ENCODE measurements around the gene ROMO1.

Gene ROMO1

DNA sequence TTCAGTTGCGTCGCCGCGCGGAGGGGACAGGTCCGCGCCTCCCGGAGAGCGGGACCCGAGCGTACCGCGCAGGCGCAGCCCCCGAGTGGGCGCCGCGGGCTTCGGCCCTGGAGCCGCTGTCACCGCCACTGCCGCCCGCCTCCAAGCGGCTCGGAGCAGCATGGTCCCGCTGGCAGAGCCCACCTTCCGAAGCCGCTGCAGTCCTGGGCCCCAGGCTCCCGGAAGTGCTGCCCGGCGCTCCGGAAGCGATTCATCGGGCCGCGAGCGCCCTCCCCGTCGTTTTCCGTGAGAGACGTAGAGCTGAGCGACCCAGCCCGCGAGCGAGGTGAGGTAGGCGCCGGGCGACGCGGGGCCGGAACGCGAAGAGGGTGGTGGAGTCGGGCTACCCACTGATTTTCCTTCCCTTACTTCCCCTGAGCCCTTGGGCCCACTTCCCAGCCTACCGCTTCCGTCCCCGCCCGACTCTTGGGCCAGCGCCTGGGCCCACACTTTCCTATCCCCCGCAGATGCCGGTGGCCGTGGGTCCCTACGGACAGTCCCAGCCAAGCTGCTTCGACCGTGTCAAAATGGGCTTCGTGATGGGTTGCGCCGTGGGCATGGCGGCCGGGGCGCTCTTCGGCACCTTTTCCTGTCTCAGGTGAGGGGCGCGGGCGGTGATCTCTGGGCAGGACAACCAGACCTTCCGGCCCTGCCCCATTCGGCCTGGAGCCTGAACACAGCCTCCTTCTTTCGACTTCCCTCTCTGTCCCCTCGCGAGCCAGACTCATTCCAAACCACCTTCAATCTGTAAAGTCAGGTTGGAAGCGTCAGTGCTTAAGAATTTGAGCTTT, at the start of gene ROMO1, which contains the start of gene NFS1:
ROMO1 (plus strand) TSS at position 279 of the 830 bp plus-strand sequence; CDS start at position 507, 228 bp downstream.
NFS1 (minus strand) TSS at position 226 of the 830 bp plus-strand sequence; CDS start at position 162, 64 bp downstream.
- TF ChIP-seq, protein P1, sequence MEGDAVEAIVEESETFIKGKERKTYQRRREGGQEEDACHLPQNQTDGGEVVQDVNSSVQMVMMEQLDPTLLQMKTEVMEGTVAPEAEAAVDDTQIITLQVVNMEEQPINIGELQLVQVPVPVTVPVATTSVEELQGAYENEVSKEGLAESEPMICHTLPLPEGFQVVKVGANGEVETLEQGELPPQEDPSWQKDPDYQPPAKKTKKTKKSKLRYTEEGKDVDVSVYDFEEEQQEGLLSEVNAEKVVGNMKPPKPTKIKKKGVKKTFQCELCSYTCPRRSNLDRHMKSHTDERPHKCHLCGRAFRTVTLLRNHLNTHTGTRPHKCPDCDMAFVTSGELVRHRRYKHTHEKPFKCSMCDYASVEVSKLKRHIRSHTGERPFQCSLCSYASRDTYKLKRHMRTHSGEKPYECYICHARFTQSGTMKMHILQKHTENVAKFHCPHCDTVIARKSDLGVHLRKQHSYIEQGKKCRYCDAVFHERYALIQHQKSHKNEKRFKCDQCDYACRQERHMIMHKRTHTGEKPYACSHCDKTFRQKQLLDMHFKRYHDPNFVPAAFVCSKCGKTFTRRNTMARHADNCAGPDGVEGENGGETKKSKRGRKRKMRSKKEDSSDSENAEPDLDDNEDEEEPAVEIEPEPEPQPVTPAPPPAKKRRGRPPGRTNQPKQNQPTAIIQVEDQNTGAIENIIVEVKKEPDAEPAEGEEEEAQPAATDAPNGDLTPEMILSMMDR (IDR thresholded peaks at IDR 0.05; ENCODE audit: low read depth, low read length) = peak; percentile 14
- DNase-seq (ENCODE audit: low read depth, low spot score) = peak; percentile 81
- in situ Hi-C loops (cut with HindIII; ENCODE audit: low sequenced_read_pairs) = no loop called here
- peak within 1 kb of the TSS; percentile 91 for H3K4me3 ChIP-seq (ENCODE audit: low read depth, low read length)

DNA sequence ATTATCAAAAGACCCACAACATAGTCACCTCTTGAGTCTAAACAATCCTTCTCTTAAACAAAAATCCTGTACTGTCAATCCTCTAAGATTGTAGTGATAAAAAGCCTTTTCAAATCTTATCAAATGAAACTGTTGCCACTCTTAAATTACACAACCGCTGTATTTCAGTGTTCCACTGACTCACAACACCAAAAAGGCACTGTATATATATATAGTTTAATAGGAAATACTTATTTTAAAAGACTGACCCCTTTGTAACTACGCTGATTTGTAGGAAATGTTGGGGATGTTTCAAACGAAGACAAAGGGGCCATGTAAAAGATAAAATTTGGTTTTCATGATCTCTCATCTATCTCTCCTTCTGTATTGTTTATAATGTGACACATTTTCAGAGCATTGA, 48.6 kb upstream of the ROMO1 start:
- TF ChIP-seq, protein P1 (IDR thresholded peaks at IDR 0.05; ENCODE audit: low read depth, low read length) = no peak
- in situ Hi-C loops (cut with HindIII; ENCODE audit: low sequenced_read_pairs) = no loop called here
- H3K4me3 ChIP-seq (ENCODE audit: low read depth, low read length) = no peak overlapping the region
- DNase-seq (ENCODE audit: low read depth, low spot score) = no peak

DNA sequence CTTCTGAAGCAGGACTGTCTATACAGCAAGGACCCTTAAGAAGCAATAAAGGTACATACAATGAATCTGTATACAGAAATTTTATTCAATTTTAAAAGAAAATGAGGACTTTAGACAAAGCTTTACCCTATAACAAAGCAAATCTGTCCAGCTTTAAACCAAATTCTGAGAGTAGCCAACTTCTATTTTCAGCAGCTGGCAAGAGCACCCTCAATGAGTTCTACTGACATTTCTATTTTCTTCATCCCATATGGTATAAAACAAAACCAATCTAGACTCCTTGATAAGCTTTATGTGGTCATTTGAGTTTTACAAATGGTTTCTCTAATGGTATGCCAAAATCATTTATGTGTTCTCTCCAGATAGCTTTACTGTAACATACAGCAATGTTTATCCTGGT, 47.2 kb upstream of the ROMO1 start:
- no peak for DNase-seq (ENCODE audit: low read depth, low spot score)
- no peak overlapping the region for H3K4me3 ChIP-seq (ENCODE audit: low read depth, low read length)
- in situ Hi-C loops (cut with HindIII; ENCODE audit: low sequenced_read_pairs) = no loop called here
- TF ChIP-seq, protein P1 (IDR thresholded peaks at IDR 0.05; ENCODE audit: low read depth, low read length) = no peak

DNA sequence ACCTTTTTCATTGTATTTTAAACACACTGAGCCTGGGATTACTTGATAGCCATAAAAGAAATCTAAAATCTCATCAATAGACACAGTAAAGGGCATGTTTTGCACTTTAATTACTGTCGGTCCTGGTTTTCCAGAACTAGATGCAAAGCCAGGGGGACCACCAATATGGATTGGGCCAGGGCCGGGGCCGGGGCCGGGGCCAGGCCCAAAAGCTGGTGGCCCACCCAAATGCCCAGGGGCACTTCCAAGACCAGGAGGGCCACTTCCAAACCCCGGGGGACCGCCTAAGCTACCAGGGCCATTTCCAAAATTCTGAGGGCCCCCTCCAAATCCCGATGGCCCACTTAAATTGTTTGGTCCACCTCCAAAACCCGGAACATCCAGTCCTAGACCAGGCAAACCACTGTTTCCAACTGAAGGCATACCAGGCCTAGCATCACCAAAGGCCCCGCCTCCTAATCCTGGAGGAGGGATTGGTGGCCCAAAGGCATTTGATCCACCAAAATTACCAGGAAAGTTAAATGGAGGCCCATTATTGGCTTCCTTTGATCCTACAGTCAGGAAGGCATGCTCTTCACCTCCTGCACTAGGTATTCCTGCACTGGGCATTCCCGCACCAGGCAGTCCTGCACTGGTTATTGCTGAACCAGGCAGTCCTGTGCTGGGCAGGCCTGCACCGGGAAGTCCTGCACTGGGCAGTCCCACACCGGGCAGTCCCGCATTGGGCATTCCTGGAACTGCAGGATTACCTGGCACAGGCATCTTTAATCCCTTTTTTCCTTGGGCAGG, 46.4 kb upstream of the ROMO1 start:
- TF ChIP-seq, protein P1 (IDR thresholded peaks at IDR 0.05; ENCODE audit: low read depth, low read length) = no peak
- no peak overlapping the region for H3K4me3 ChIP-seq (ENCODE audit: low read depth, low read length)
- in situ Hi-C loops (cut with HindIII; ENCODE audit: low sequenced_read_pairs) = no loop called here
- DNase-seq (ENCODE audit: low read depth, low spot score) = no peak

DNA sequence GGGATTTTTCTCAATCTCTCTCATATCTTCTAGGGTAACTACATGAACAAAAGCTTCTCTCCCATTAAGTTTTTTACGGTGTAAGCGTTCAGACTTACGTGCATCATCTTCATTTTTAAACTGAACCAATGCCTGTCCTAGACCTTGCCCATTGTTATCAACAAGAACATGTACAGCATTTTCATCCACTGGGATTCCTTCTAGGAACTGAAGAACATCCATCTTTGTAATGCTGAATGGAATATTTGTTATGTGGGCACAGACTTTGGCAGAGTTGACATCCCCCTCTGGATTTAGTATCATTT, 45.8 kb upstream of the ROMO1 start:
- no peak for DNase-seq (ENCODE audit: low read depth, low spot score)
- TF ChIP-seq, protein P1 (IDR thresholded peaks at IDR 0.05; ENCODE audit: low read depth, low read length) = no peak
- H3K4me3 ChIP-seq (ENCODE audit: low read depth, low read length) = no peak overlapping the region
- in situ Hi-C loops (cut with HindIII; ENCODE audit: low sequenced_read_pairs) = no loop called here

DNA sequence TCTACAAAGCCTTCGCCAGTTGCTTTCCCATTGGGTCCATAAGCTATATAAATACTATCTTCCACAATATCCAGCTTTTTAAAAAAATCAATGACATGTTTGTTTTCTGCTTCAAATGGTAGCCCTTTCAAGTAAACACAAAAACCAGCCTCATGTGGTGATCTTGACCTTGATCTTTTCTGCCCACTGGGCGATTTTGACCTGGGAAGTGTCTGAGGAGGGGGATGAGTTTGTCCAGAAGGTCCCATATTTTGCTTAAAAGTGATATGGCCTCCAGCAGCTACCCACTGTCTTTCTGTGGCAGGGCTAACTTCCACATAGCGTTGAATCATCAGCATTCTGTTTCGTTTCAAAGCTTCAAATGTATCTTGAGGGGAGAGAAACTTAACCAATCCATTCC, 45.3 kb upstream of the ROMO1 start:
- TF ChIP-seq, protein P1 (IDR thresholded peaks at IDR 0.05; ENCODE audit: low read depth, low read length) = no peak

More for the DNA sequence above, 45.3 kb upstream of the ROMO1 start:
- no peak for DNase-seq (ENCODE audit: low read depth, low spot score)
- no peak overlapping the region for H3K4me3 ChIP-seq (ENCODE audit: low read depth, low read length)
- in situ Hi-C loops (cut with HindIII; ENCODE audit: low sequenced_read_pairs) = no loop called here
